Mammary epithelial cell (primary cell): ENCODE data around the gene ATF5.

Source experiments
- EZH2 ChIP-seq: IDR thresholded peaks from 2 replicates; pipeline ENCODE4 v1.6.1; 2012; ENCODE audit warnings: low read length, inconsistent platforms, borderline replicate concordance
- TF ChIP-seq, protein P1 (sequence below), 2 donors: IDR thresholded peaks in 1 of 2; conservative IDR thresholded peaks in 1 of 2; 2 replicates each; pipeline ENCODE4 v1.5.1; 2011 to 2012; ENCODE audit warnings: inconsistent platforms in 2 of 2, low read length in 2 of 2, mild to moderate bottlenecking in 2 of 2, control low read depth in 1 of 2, low read depth in 1 of 2; ENCODE audit not compliant: insufficient read depth in 1 of 2; ENCODE audit errors: extremely low read depth in 1 of 2

DNA sequence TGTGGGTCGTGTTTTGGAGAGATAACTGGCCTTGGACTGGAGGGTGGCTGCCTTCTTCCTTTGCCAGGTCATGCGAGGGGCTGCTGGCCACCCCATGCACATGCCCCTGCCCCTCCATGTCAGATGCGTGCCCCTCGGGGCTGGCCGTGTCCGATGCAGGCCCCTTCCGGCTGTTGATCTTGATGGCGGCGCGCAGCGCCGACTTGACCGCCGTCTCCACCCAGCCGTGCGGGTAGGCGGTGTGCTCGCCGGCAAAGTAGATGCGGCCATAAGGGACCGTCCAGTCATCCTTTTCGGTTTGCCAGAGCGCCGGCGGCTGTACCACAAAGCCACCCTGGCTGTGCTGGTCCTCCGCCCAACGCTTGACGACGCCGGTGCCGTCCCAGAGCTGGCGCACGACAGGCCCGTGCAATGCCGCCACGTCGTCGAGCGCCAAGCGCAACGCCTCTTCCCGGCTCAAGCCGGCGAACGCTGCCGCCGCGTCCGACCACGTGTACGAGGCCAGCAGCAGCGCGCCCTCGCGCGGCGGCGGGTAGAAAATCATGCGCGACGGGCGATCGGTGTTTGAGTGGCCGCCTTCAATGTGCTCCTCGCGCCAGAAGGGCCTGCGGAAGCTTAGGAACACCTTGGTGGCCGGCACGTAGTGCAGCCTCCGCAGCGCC, 39.2 kb upstream of the ATF5 start:
- TF ChIP-seq, protein P1, sequence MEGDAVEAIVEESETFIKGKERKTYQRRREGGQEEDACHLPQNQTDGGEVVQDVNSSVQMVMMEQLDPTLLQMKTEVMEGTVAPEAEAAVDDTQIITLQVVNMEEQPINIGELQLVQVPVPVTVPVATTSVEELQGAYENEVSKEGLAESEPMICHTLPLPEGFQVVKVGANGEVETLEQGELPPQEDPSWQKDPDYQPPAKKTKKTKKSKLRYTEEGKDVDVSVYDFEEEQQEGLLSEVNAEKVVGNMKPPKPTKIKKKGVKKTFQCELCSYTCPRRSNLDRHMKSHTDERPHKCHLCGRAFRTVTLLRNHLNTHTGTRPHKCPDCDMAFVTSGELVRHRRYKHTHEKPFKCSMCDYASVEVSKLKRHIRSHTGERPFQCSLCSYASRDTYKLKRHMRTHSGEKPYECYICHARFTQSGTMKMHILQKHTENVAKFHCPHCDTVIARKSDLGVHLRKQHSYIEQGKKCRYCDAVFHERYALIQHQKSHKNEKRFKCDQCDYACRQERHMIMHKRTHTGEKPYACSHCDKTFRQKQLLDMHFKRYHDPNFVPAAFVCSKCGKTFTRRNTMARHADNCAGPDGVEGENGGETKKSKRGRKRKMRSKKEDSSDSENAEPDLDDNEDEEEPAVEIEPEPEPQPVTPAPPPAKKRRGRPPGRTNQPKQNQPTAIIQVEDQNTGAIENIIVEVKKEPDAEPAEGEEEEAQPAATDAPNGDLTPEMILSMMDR (conservative IDR thresholded peaks at IDR 0.05 in 1 of 2, IDR thresholded peaks at IDR 0.05 in 1 of 2; ENCODE audit: extremely low read depth in 1 of 2, insufficient read depth in 1 of 2, low read depth in 1 of 2, low read length in 2 of 2): peak; percentile 50 to 57
- TF ChIP-seq EZH2: no peak
